Measurements from ENCODE around the gene SLC16A12.

GRCh38 chr10:89543841-89544240 lies 8.4 kb upstream of the SLC16A12 start:
- TF ChIP-seq, protein P1, sequence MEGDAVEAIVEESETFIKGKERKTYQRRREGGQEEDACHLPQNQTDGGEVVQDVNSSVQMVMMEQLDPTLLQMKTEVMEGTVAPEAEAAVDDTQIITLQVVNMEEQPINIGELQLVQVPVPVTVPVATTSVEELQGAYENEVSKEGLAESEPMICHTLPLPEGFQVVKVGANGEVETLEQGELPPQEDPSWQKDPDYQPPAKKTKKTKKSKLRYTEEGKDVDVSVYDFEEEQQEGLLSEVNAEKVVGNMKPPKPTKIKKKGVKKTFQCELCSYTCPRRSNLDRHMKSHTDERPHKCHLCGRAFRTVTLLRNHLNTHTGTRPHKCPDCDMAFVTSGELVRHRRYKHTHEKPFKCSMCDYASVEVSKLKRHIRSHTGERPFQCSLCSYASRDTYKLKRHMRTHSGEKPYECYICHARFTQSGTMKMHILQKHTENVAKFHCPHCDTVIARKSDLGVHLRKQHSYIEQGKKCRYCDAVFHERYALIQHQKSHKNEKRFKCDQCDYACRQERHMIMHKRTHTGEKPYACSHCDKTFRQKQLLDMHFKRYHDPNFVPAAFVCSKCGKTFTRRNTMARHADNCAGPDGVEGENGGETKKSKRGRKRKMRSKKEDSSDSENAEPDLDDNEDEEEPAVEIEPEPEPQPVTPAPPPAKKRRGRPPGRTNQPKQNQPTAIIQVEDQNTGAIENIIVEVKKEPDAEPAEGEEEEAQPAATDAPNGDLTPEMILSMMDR (IDR thresholded peaks at IDR 0.05 in 8 of 11, conservative IDR thresholded peaks at IDR 0.05 in 3 of 11), result no peak
- TF ChIP-seq POLR2AphosphoS5 (IDR thresholded peaks at IDR 0.05), result no peak

All from spleen (tissue), 7 donors.